ENCODE data around the gene NPY4R.
A peak's percentile ranks its signal among the peaks of the same experiment; 100 is the strongest.
"Not testable (repeated sequence)": the region's sequence is repeated elsewhere in the genome, so short reads cannot be mapped to it uniquely, and the experiment has no call there.

The NPY4R gene, protein sequence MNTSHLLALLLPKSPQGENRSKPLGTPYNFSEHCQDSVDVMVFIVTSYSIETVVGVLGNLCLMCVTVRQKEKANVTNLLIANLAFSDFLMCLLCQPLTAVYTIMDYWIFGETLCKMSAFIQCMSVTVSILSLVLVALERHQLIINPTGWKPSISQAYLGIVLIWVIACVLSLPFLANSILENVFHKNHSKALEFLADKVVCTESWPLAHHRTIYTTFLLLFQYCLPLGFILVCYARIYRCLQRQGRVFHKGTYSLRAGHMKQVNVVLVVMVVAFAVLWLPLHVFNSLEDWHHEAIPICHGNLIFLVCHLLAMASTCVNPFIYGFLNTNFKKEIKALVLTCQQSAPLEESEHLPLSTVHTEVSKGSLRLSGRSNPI

DNA sequence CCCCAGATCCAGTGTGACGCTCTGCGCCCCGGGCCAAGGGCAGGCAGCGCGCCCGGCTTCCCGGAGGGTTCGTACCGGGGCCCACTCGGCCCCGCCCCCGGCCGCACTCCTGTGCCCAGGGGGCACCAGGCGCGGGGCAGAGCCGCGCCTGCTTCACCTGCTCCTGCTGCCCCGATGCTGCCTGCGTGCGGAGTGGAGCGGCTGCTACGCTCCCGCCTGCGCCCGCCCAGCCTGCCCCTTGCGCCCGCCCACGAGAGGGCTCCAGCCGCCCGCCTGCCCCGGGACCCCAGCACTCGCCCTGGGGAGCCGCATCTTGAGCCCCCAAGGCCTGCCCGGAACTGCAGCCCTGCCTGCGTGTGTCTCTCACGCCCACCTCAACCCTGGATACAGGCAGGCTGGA lies at the start of gene NPY4R:
TSS of gene NPY4R (minus strand) at position 194 of the 400 bp plus-strand sequence. CDS start 3,323 bp downstream, outside the sequence.
- DNase-seq: not testable (repeated sequence)

DNA sequence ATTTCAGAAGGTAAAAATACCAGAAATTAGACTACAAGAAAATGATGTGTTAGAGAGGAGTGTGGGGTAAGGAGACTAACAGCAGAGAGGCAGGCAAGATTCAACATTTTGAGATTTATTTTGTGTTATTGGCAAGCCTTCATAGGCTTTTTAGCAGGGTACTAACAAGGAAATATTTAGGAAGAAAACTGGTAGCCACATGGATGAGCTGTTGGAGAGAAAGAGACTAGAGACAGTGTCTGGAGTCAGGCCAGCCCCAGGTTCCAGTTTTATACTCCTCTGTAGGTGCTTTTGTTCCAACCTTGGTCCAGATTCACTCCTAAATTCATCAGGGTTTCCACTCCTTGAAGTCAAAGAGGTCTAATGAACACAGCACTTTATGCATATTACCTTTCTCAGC lies 49.6 kb upstream of the NPY4R start:
- DNase-seq: no peak

DNA sequence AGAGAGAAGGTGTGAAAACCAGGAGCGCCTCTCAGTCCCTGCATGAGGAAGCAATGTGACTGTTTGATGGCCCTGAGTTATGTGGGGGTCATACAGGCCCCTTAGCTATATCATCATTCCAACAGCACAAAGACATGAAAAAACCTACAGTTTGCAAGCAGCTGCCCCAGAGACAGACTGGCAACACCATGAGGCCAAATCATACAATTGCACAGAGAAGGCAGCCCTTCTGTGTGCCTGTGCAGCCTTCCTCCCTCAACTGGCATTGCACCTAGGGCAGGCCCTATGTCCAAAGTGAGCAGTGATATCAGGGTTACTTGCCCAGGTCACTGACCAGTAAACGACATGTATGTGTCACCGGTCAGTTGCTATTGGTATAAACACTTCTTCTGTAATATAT lies 49.1 kb upstream of the NPY4R start:
- DNase-seq: no peak

DNA sequence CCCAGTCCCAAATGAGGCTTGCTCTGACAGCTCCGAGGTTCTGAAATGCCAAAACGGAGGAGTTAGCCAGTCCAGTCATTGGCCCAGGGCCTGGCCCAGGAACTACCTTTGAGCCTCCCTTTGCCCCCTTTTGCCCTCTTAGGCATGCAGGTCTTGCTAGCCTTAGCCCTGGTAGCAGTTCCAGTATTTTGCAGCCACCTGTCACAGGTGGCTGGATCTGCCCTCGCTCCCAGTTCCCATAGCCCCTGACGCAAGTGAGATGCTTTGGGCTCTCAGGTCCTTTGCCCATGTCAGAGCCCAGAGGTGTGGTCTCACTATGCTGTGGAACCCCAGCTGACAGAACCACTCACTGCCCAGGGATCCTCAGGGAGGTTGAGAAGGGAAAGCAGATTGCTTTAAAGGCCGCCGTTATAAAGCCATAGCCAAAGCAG lies 48.7 kb upstream of the NPY4R start:
- no peak for DNase-seq

DNA sequence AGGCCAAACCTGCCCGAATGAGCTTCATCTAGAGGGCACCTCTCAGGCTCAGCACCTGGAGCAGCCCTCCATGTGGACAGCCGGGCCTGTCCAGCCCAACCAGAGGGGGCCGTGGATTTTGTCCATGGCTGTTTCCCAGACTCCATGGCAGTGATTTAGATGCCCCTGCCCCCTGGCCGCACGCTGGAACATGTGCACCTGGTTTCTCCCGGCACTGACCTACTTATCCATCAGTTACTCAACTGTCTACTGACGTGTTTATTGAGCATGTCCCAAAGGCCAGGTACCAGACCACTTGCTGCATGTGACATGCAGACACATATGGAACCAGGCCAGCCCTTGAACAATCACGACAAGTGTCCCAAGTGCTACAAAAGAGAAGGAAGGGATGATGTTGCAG lies 47.6 kb upstream of the NPY4R start:
- not testable (repeated sequence) for DNase-seq

DNA sequence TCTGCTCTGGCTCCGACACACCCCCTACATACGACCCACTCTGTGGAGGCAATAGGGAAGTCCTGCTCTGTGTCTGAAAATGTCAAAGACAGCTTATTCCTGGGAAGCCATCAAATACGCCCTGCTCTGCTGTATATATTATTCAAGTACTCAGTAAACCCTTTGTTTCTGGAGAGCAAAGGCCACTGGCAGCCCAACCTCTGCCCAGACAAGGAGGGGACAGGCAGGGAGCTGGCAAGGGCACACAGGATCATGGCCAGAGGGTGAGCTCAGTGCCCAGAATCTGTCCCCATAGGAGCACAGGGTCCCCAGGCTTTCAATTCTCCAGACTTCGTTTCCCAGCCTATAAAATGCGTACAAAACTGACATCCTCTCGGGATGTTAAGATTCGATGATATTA lies 47.0 kb upstream of the NPY4R start:
- DNase-seq: not testable (repeated sequence)

DNA sequence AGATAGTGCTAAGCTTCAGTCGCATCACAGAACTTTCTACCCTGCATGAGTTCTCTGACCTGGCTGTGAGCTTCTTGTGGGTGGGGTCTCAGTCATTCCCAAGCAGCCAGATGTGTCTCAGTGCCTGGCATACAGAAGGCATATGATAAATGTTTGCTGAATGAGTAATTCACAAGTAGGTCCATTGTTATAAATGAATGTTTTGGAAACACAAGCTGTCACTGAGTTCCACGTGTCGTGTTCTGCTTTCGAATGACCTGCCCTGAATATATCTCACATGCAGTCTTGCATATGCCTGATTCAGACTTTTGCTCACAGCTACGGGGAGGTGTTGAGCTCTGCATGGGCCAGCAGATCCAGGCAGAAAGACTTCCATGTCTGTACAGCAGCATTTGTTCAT lies 46.2 kb upstream of the NPY4R start:
- DNase-seq: not testable (repeated sequence)

DNA sequence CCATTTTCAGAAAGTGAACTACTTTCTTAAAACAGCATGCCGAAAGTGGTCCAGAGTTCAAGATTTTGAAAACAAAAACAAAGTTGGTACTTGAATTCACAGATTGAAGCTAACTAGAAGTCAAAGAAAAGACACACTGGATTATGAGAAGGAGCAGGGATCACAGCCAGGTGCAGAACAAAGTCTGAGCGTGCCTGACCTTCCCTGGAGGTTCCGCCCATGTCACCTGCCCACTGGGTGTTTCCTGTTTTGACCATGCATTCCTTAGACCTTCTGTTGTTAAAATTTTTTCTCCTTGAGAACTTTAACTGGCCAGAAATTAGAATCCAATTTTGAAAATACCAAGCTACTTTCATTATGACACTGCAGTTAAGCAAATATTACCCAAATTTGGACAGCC lies 34.2 kb upstream of the NPY4R start:
- DNase-seq: not testable (repeated sequence)

DNA sequence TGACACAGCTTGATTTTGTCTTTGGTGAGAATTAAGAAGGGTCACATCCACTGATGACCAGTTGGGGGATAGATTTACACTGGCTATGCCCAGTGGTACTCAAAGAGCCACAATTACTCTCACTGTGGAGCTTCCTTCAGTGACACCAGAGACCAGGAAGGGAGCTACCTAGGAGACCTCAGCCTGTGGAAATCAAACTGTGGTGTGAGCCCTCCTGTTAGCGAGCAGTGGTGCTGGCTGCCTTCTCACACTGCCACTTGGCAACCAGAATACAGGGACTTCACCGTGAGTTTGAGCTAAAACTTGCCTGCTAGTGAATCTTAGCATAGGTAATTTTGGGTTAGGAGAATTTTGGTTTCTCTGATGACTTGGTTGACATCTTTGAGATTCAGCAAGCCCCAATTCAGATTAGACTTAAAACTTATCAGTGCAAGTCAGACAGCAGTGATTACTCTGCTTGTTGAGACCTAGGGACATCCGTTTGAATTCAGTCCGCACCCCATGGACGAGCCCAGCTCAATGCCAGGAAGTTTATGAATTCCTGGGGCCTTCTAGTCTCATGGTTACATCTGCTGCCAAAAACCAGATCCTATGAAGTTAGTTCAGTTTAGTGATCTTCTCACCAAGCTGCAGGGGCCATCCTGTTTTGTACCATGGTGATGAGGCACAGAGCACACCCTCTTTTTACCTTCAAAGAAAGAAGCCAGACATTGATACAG lies 33.4 kb upstream of the NPY4R start:
- DNase-seq: not testable (repeated sequence)

DNA sequence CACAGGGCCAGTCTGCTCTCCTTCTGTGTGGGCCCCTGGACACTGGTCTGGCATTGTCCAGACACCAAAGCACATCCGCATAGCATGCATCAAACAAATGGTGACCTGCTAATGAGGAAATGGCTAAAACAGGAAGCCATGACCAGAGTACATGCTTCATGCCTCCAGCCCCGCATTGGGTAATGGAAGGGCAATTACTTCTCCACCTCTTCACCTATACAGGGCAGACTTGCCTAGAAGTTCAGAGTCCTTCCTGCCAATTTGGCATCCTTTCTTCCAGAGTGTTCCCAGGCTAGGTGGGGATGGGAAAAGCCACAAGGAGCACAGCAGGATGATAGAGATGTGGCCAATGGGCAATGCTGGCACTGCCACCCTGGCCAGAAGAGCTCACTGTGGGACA lies 32.1 kb upstream of the NPY4R start:
- DNase-seq: not testable (repeated sequence)

DNA sequence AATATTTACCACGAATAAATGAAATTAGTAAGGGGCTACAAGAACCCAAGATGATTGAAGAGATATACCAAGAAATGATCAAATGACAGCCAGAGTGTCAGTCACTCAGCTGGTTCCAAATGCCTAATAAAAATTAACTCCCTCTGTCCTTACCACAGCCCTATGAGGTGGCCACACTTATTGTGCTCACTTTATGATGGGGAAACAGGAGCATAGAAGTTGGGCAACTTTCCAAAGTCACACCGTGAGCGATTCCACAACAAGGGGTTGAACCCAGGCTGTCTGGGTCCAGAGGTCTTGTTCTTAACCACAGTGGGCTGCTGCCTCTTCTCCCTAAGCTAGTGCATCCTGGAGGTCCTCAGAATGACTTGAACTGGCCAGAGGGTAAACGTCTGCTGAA lies 31.6 kb upstream of the NPY4R start:
- DNase-seq: not testable (repeated sequence)

DNA sequence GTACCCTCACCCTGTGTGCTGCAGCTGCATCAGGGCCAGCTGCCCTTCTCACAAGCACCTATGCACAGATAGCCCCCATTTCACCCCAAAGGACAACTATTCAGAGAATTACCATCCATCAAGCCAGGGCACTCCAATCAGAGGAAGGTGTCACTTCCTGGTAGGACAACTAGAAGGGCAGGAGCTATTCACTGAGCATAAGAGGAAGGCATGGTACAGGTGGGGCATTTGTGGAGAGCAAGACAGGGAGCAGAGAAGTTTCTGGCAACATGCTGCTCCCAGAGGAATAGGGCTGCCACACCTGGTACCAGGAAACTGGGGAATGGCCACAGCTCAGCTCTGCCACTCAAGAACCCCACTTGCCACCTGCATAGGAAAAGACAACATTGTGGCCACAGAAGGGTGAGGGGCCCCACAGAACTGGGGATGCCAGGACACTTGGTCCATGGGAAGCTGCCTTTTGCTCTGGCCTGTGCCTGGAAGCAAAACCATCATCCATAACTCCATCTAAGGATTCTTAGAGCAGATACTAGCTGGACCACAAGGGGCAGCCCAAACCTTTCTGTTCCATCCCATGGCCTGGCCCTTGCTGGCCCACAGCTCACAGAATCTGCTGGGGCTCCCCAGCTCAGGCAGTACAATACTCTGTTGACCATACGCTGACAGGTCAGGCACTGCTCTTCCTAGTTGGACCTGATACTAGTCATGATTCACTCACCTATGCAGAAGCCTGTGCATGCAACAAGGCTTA lies 25.8 kb upstream of the NPY4R start:
- DNase-seq: not testable (repeated sequence)

DNA sequence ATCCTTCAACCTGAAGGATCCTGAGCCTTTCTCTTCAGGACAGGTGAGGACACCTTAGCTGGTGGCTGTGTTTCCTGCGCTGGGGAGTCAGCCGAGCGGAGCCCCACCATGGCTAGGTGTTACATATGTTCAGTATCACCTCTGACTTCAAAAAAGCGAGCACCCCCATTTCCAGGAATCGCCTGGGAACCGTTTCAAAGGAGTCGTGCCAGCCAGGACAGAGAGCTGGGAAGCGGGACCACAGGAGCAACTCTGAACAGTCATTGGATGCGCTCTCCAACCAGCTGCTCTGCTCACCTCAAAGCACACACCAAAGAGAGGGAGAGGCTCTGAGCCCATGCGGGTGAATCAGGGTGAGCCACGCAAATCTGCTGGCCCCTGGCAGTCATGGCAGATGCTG lies 24.5 kb upstream of the NPY4R start:
- not testable (repeated sequence) for DNase-seq

DNA sequence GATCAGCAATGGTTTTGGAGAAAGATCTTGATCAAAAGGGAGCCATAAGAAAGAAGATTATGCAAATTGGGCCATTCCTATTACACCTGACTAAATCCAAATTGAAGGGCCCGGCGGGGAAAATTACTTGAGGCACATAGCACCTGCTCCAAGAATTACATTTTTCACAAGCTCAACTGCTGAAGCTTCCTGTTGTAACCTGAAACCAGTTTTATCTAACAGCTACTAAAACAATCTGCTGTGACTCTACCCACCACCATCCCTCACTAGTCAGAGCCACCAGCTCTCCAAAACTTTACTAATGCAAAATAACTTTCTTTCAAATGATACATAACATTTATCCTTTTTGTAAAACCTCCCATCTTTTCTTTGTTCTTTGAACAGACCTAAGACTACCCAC lies 20.7 kb upstream of the NPY4R start:
- DNase-seq: not testable (repeated sequence)

DNA sequence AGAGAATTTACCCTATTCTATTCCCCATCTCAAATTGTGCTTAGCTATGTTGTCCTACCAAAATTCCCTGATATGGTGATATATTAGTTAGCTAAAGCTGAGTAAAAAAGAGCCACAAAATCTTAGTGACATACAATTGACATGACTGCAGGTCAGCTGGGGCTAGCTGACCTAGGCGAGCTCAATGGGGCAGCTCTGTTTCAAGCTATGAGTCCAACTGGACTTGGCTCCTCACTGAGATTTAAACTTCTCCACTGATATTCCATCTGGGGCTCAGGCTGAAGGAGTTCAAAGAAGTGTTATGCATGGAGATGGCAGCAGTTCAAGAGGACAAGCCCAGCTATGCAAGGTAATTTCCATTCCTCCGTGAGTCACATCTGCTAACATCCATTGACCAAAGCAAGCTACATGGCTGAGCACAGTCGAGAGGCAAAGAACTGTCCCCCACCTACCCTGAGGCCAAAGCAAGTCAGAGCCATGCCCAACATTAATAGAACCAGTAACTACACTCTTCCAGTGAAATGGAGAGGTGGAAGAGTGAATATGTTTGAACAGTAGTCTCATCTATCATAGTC lies 9.1 kb upstream of the NPY4R start:
- DNase-seq: peak; percentile 0

DNA sequence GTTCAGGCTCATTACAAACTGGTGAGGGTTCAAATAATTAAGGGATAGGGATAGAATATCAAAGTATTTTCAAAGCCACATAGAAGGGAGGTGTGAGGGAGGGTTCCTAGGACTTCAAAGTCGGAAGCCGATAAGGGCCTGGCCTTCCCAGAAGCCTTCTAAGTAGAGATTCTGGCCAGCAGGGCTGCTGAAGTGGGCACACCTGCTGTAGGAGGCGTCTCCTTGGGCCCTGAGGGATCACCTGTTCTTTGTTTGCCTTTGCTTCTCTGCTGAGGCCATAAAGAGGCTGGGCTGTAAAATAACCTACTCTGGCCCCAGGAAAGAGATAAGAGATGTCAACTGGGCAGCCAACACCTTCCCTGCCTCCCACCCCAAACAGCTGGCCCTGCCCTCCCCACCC lies 8.0 kb upstream of the NPY4R start:
- not testable (repeated sequence) for DNase-seq

DNA sequence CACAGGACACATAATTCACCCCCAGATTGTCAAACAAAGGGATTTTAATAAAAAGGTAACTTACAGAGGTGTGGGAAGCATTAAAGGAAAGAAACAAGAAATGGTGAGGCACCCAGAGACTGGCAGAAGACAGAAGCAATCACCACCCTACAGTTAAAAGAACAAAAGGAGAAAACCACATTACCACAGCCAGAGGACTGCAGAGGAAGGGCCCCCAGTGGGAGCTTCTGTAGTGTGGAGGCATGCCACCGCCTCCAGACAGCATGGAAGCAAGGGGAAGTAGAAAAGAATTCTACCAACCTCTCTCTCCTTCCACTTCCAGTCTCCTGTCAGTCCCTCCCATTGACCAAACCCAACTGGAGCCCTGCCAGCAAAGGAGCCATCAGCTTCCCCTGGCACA lies 4.4 kb upstream of the NPY4R start:
- DNase-seq: not testable (repeated sequence)

DNA sequence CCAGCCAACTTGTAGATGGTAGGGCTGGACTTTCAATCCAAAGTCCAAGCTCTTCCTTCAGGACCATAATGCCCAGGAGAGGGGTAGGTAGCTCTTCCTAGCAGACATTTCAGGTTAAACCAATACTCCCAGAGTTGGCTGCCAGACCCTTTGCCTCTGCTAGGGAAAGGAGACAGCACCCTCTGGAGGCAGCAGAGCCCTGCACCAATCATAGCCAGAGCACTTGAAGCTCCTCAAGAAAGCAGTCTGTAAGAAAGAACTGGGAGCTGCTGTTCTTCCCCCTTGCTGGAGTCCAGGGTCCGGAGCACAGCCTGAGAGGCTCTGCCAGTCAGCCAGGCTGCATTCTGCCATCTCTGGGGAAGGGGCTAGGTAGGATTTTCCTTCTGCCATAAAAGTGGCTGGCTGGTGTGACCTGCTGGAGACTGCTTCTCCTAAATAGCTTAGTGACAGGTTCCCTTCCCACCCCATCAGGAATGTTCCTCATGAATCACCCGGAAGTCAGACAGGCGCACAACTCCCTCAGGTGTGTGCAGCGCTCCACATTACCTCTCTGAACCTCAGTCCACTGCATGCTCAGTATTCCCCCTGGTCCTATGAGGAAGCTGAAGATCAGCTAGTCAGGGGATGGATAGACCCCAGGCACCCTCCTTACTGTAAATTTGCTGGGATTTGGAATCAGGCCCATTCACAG lies 2.5 kb upstream of the NPY4R start:
- DNase-seq: not testable (repeated sequence)

DNA sequence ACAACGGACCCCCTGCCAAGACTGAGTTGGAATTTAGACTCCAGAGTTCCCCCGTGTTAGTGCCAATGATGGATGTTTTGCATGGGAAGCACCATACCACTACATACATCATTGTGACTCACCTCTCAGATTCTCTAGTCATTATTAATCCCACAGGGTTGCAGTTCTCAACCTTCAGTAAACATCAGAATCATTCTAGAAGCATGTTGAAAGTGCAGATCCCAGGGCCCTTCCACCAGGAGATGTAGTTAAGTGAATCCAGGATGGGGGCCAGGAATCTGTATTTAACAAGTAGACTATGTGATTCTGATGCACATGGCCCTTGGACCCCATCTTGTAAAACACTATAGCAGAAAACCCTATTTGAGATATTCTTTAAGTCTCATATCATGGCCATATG lies 2.1 kb downstream of the NPY4R start:
- DNase-seq: peak; percentile 16

DNA sequence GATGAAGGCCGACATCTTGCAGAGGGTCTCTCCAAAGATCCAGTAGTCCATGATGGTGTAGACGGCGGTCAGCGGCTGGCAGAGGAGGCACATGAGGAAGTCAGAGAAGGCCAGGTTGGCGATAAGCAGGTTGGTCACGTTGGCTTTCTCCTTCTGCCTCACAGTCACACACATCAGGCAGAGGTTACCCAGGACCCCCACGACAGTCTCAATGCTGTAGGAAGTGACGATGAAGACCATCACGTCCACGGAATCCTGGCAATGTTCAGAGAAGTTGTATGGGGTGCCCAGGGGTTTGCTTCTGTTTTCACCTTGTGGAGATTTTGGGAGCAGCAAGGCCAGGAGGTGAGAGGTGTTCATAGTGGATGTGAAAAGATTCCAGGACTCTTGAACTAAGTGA lies 3.5 kb downstream of the NPY4R start:
- not testable (repeated sequence) for DNase-seq

DNA sequence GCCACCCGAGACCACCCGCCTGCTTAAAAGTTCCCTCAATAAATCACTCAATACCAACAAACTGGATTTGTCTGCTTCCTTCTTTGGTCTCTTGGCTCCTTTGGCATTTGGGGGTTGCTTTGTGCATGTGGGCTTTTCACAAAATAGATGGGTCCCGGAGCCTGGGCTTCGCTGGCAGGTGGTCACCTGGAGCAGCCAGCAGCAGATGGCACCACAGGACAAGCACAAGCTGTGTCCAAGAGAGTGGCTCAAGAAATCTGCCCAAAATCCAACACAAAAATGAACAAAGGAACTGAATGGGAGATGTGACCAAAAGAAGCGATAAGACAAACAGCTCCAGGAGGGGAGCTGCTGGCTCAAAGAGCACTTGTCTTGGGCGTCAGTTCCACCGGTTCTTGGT lies 6.2 kb downstream of the NPY4R start:
- not testable (repeated sequence) for DNase-seq

DNA sequence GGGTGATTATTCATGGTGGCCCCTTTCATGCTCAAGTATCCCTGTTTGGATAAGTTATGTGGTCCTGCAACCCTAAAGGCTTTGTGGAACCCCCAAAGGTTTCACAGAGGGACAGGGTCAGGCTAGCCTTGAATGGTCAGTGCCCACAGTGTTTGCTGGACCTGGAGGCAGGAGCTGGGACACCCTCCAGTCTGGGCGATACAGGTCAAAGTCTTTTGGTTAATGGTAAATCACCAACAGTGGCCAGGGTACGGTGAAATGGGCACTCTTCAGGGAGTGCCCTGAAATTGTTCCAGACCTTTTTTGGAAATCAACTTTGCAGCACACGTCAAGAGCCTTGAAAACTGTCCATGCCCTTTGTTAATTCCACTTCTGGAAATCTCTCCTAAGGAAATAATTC lies 8.7 kb downstream of the NPY4R start:
- DNase-seq: not testable (repeated sequence)

Data from fibroblast of upper back skin (primary cell).